Choroid plexus epithelial cell (primary cell): ENCODE measurements around the gene FCGR3A.
"Not testable (repeated sequence)": the region's sequence is repeated elsewhere in the genome, so short reads cannot be mapped to it uniquely, and the experiment has no call there.

Experiments
- DNase-seq: peaks from one replicate; pipeline ENCODE4 v3.0.0-alpha.2; 2010; ENCODE audit warnings: low read depth
- H3K4me3 ChIP-seq: 2 replicates; pipeline ENCODE4 v1.5.1; 2011; ENCODE audit warnings: low read depth, mild to moderate bottlenecking, control low read depth, low read length, moderate library complexity
- TF ChIP-seq, protein P1 (sequence below): conservative IDR thresholded peaks from 2 replicates; pipeline ENCODE4 v1.5.1; 2011; ENCODE audit warnings: low read depth, mild to moderate bottlenecking, control low read depth, inconsistent platforms, low read length, moderate library complexity

Gene FCGR3A

GRCh38 chr1:161560960-161561715 is 11.5 kb upstream of the FCGR3A start:
- TF ChIP-seq, protein P1, sequence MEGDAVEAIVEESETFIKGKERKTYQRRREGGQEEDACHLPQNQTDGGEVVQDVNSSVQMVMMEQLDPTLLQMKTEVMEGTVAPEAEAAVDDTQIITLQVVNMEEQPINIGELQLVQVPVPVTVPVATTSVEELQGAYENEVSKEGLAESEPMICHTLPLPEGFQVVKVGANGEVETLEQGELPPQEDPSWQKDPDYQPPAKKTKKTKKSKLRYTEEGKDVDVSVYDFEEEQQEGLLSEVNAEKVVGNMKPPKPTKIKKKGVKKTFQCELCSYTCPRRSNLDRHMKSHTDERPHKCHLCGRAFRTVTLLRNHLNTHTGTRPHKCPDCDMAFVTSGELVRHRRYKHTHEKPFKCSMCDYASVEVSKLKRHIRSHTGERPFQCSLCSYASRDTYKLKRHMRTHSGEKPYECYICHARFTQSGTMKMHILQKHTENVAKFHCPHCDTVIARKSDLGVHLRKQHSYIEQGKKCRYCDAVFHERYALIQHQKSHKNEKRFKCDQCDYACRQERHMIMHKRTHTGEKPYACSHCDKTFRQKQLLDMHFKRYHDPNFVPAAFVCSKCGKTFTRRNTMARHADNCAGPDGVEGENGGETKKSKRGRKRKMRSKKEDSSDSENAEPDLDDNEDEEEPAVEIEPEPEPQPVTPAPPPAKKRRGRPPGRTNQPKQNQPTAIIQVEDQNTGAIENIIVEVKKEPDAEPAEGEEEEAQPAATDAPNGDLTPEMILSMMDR = peak; percentile 5
- H3K4me3 ChIP-seq = not testable (repeated sequence)
- peak; percentile 38 for DNase-seq

DNA sequence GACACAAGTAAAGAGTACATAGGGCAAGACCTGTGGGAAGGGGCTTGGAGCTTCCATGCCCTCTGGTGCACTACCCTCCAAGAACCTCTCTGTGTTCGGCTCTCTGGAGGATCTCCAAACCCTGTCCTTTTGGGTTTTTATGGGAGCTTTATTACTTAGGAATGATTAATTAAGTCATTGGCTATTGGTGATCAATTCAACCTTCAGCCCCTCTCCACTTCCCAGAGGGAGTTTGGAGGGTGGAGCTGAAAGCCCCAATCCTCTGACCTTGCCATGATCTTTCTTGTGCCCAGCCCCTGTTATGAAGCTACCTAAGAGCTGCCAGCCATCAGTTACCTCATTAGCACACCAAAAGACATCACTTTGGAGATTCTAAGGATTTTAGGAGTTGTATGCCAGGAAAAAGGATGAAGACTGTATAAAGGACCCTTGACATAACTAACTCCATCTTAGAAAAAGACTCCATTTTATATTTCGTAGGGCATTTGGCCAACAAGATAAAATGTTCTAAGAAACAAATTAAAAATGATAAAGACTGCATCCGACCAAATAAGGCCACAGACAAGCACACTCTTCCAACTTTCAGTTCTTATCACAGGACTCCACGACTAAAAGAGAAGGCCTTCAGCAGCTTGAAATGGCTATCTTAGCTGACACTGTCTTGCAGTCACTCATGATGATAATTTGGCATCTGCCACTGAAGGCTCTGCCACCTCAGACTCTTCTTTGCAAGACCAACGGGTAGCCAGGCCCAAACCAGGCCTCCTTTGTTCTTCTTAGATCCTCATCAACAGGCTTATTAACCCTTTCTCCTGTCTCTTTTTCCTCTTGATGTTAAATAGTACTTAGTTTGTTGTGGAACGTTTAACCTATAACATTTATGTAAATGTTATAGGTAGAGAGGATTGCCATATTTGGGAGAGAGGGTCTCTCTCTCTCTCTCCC is 8.2 kb upstream of the FCGR3A start:
- H3K4me3 ChIP-seq, DNase-seq: not testable (repeated sequence)

GRCh38 chr1:161556990-161557389 is 7.4 kb upstream of the FCGR3A start:
- not testable (repeated sequence) for DNase-seq, H3K4me3 ChIP-seq

GRCh38 chr1:161556143-161556542 is 6.5 kb upstream of the FCGR3A start:
- DNase-seq, H3K4me3 ChIP-seq: not testable (repeated sequence)

GRCh38 chr1:161554815-161555417 is 5.3 kb upstream of the FCGR3A start:
- not testable (repeated sequence) for DNase-seq, H3K4me3 ChIP-seq

DNA sequence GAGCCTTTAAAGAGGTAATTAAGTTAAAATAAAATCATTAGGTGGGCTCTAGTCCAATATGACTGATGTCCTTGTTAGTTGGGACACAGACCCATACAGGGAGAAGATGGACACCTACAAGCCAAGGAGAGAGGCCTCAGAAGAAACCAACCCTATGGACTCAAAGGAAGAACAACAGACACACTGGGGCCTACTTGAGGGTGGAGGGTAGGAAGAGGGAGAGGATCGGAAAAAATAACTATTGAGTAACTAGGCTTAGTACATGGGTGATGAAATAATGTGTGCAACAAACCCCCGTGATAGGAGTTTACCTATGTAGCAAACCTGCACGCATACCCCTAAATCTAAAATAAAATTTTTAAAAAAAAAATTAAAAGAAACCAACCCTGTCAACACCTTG is 4.7 kb upstream of the FCGR3A start:
- not testable (repeated sequence) for H3K4me3 ChIP-seq, DNase-seq

- not testable (repeated sequence) for H3K4me3 ChIP-seq, DNase-seq
These were observed 4.0 kb upstream of the FCGR3A start for GRCh38 chr1:161553631-161554030.

DNA sequence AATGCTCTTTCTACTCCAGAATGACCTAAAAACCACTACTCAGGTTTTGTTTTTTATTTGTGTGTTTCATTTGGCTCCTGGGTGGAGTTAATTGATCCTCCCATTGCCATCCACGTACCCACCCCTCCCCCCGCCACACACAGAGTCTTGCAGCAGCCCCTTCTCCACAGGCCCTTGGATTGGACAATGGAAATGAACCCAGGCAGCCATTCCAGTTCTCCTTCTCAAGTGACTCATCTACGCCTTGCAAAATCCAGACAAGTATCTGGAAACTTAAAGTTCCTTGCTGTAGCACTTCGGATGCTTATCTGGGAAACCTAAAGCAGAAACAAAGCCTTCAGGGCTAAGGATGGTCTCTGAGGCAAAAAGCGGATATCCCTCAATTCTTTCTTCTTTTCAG is 1.3 kb upstream of the FCGR3A start:
- DNase-seq, H3K4me3 ChIP-seq: not testable (repeated sequence)

GRCh38 chr1:161548749-161549406 is 740 bp downstream of the FCGR3A start:
- not testable (repeated sequence) for H3K4me3 ChIP-seq

GRCh38 chr1:161547995-161548741 is 1.4 kb downstream of the FCGR3A start:
- DNase-seq, H3K4me3 ChIP-seq: not testable (repeated sequence)

More at GRCh38 chr1:161548749-161549406, 740 bp downstream of the FCGR3A start:
- not testable (repeated sequence) for DNase-seq

DNA sequence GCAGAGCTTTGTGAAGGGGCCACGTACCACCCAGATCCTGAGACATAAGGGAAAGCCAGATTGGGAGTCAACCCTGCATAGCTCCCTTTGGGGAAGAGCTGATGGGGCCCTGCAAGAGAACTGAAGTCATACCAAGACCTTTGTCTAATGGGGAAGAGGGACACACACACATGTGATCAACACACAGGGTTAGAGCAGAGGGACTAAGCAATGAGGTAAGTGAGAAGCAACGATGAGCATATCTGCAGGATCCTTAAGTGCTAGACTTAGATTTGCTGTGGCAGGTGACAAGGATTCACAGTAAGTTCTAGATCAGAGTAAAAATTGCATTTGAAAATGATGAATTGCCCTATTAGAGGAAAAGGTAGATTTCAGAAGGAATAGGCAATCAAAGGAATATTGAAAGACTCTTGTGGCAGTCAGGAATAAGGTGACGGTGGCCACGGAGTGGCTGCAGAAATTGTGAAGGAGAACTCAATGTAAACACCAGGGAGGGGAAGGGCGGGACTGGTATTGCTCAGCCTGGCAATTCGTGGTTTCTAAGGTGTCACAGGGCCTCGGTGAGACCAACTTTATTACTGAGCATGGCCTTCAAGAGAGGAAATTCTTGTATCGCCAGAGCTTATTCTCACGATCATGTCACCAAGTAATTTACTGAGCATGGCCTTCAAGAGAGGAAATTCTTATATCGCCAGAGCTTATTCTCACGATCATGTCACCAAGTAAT is 4.5 kb downstream of the FCGR3A start:
- not testable (repeated sequence) for DNase-seq, H3K4me3 ChIP-seq

DNA sequence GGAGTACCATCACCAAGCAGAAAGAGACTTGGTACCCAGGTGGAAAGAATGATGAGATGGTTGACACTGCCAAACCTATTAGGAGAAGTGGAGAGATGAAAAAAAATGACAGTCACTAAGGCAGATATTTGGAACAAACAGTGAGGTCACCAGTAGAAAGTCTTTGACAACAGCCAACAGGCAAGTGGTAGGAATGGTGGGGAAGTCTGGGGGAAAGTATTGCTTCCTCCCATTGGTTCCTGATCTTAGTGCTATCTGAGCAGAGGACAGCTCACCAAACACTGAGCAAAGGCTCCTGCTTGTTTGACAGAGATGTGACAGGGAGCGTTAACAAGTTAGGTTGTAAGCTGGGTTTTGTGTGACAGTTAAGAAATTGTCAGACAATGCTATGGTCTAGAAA is 6.5 kb downstream of the FCGR3A start:
- H3K4me3 ChIP-seq, DNase-seq: not testable (repeated sequence)

DNA sequence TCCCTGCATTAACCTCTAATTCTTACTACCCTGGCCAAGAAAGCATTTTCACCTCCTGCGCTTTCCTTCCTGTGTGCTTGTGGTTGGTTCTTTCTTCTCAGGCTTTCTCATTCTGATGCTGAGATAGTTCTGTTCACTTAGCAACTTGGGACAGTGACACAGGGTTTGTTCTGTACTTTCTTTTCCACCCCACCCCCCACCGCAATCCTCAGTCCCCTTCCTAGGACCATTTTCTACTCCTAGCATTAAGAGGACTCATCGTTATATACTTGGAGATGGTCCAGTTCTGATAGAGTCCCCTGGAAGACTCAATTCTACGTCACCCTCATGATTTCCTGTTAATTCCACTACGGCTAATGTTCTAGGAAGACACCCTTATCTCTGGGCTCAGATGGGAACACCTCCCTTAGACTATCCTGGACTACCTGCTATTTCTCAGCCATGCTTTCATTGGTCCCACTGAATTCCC is 7.5 kb downstream of the FCGR3A start:
- not testable (repeated sequence) for H3K4me3 ChIP-seq, DNase-seq

- H3K4me3 ChIP-seq = not testable (repeated sequence)
These were observed 9.1 kb downstream of the FCGR3A start for GRCh38 chr1:161540570-161540960.

GRCh38 chr1:161539731-161540569 is 9.7 kb downstream of the FCGR3A start:
- peak; percentile 87 for DNase-seq
- peak overlapping the region; percentile 70 for H3K4me3 ChIP-seq

More at GRCh38 chr1:161540570-161540960, 9.1 kb downstream of the FCGR3A start:
- not testable (repeated sequence) for DNase-seq
